ENCODE data around the gene OR51F1.

- TF ChIP-seq BHLHE40 (IDR thresholded peaks at IDR 0.05; ENCODE audit: borderline replicate concordance) (no peak), ARNT (IDR thresholded peaks at IDR 0.05) (no peak), ELF4 (IDR thresholded peaks at IDR 0.05) (no peak), ZNF384 (IDR thresholded peaks at IDR 0.05) (no peak), FOXM1 (IDR thresholded peaks at IDR 0.05; ENCODE audit: borderline replicate concordance) (no peak), PKNOX1 (IDR thresholded peaks at IDR 0.05) (no peak), LEF1 (IDR thresholded peaks at IDR 0.05; ENCODE audit: borderline replicate concordance) (no peak)
Measured at GRCh38 chr11:4808476-4808875, 38.7 kb upstream of the OR51F1 start.

Measured in HEK293T (cell line).